SK-N-SH treated with all-trans-retinoic acid at 6 μM for 48 hours (cell line): Measurements from ENCODE around the gene GIMAP8.

ENCODE experiments used
- ATAC-seq: fragments of 200-7000 bp; cut with Tn5 transposase; 3 replicates; pipeline ENCODE4 v1.9.1; 2020; ENCODE audit warnings: mild to moderate bottlenecking, moderate library complexity
- ARNTL ChIP-seq: fragments of 450-650 bp; formaldehyde crosslinking; IDR thresholded peaks from 2 replicates; pipeline ENCODE4 v1.5.0; 2020; ENCODE audit warnings: low read depth, mild to moderate bottlenecking, moderate library complexity, borderline replicate concordance
- BACH2 ChIP-seq: fragments of 250-450 bp; sonication (Bioruptor Pico); IDR thresholded peaks from 2 replicates; pipeline ENCODE4 v1.9.0; 2021; ENCODE audit warnings: mild to moderate bottlenecking, borderline replicate concordance
- CREB5 ChIP-seq: fragments of 250-450 bp; sonication (Bioruptor Pico); IDR thresholded peaks from 2 replicates; pipeline ENCODE4 v1.5.1; 2020; ENCODE audit warnings: low read depth, mild to moderate bottlenecking, moderate library complexity
- CSRNP3 ChIP-seq: fragments of 250-450 bp; sonication (Bioruptor Pico); IDR thresholded peaks from 2 replicates; pipeline ENCODE4 v1.5.1; 2021; ENCODE audit warnings: mild to moderate bottlenecking, moderate library complexity
- ESRRG ChIP-seq: fragments of 250-450 bp; sonication (Bioruptor Pico); IDR thresholded peaks from 2 replicates; pipeline ENCODE4 v1.6.1; 2021; ENCODE audit warnings: mild to moderate bottlenecking
- GLIS3 ChIP-seq: fragments of 250-450 bp; sonication (Bioruptor Pico); IDR thresholded peaks from 2 replicates; pipeline ENCODE4 v1.5.0; 2020; ENCODE audit warnings: mild to moderate bottlenecking, moderate library complexity
- ISL1 ChIP-seq: fragments of 250-450 bp; sonication (Bioruptor Pico); IDR thresholded peaks from 2 replicates; pipeline ENCODE4 v2.1.2; 2022; ENCODE audit warnings: mild to moderate bottlenecking, moderate library complexity
- OSR1 ChIP-seq: fragments of 250-450 bp; sonication (Bioruptor Pico); IDR thresholded peaks from 2 replicates; pipeline ENCODE4 v1.8.0; 2022; ENCODE audit warnings: moderate library complexity, mild to moderate bottlenecking, inconsistent platforms
- POU6F1 ChIP-seq: fragments of 250-450 bp; sonication (Bioruptor Pico); IDR thresholded peaks from 2 replicates; pipeline ENCODE4 v1.8.0; 2021; ENCODE audit warnings: low read depth, mild to moderate bottlenecking, moderate library complexity, borderline replicate concordance
- PPARA ChIP-seq: fragments of 250-450 bp; sonication (Bioruptor Pico); IDR thresholded peaks from 2 replicates; pipeline ENCODE4 v1.5.0; 2020; ENCODE audit warnings: mild to moderate bottlenecking, borderline replicate concordance
- RARB ChIP-seq: fragments of 250-450 bp; sonication (Bioruptor Pico); IDR thresholded peaks from 2 replicates; pipeline ENCODE4 v1.8.0; 2021; ENCODE audit warnings: mild to moderate bottlenecking, moderate library complexity
- SNAI2 ChIP-seq: fragments of 250-450 bp; sonication (Bioruptor Pico); IDR thresholded peaks from 2 replicates; pipeline ENCODE4 v1.5.0; 2020; ENCODE audit warnings: mild to moderate bottlenecking, moderate library complexity
- TCF4 ChIP-seq: fragments of 250-450 bp; sonication (Bioruptor Pico); IDR thresholded peaks from 2 replicates; pipeline ENCODE4 v1.8.0; 2021; ENCODE audit warnings: mild to moderate bottlenecking, moderate library complexity, borderline replicate concordance
- TOX ChIP-seq: fragments of 250-450 bp; sonication (Bioruptor Pico); IDR thresholded peaks from 2 replicates; pipeline ENCODE4 v1.8.0; 2021; ENCODE audit warnings: mild to moderate bottlenecking, moderate library complexity, borderline replicate concordance
- TSHZ2 ChIP-seq: fragments of 250-450 bp; sonication (Bioruptor Pico); IDR thresholded peaks from 2 replicates; pipeline ENCODE4 v1.5.0; 2020; ENCODE audit warnings: mild to moderate bottlenecking, moderate library complexity
- ZC3H10 ChIP-seq: fragments of 250-450 bp; sonication (Bioruptor Pico); IDR thresholded peaks from 2 replicates; pipeline ENCODE4 v1.5.1; 2021; ENCODE audit warnings: mild to moderate bottlenecking, moderate library complexity
- ZFP3 ChIP-seq: fragments of 250-450 bp; sonication (Bioruptor Pico); IDR thresholded peaks from 2 replicates; pipeline ENCODE4 v1.5.0; 2020; ENCODE audit warnings: mild to moderate bottlenecking, moderate library complexity
- ZFP30 ChIP-seq: fragments of 450-650 bp; formaldehyde crosslinking; IDR thresholded peaks from 2 replicates; pipeline ENCODE4 v1.5.0; 2022; ENCODE audit warnings: mild to moderate bottlenecking, moderate library complexity
- ZNF565 ChIP-seq: fragments of 450-650 bp; formaldehyde crosslinking; conservative IDR thresholded peaks from 2 replicates; pipeline ENCODE4 v1.5.0; 2020; ENCODE audit warnings: low read depth, mild to moderate bottlenecking, moderate library complexity
- ZNF70 ChIP-seq: fragments of 450-650 bp; formaldehyde crosslinking; IDR thresholded peaks from 2 replicates; pipeline ENCODE4 v1.5.0; 2020; ENCODE audit warnings: mild to moderate bottlenecking, moderate library complexity
- ZNF8 ChIP-seq: fragments of 450-650 bp; formaldehyde crosslinking; IDR thresholded peaks from 2 replicates; pipeline ENCODE4 v1.5.0; 2020; ENCODE audit warnings: mild to moderate bottlenecking, moderate library complexity

Gene GIMAP8

GRCh38 chr7:150449206-150449952 lies 1.1 kb upstream of the GIMAP8 start:
- ATAC-seq, result no peak
- TF ChIP-seq ISL1 (CRISPR knock-in tag) (no peak), ARNTL (CRISPR knock-in tag) (no peak), GLIS3 (CRISPR knock-in tag) (no peak), SNAI2 (CRISPR knock-in tag) (no peak)

GRCh38 chr7:150451097-150451793 lies 815 bp downstream of the GIMAP8 start:
- TF ChIP-seq TSHZ2 (CRISPR knock-in tag), result no peak
- TF ChIP-seq ZFP30 (CRISPR knock-in tag), result no peak
- TF ChIP-seq RARB (CRISPR knock-in tag), result no peak
- no peak for TF ChIP-seq SNAI2 (CRISPR knock-in tag)
- no peak for TF ChIP-seq ZNF8 (CRISPR knock-in tag)
- no peak for ATAC-seq

- TF ChIP-seq ZFP3 (CRISPR knock-in tag) (no peak), ZNF565 (CRISPR knock-in tag) (no peak), TOX (CRISPR knock-in tag) (no peak), ZC3H10 (CRISPR knock-in tag) (no peak), CREB5 (CRISPR knock-in tag) (no peak), POU6F1 (CRISPR knock-in tag) (no peak), CSRNP3 (no peak), TCF4 (no peak), ZNF70 (no peak), ESRRG (CRISPR knock-in tag) (no peak)
- TF ChIP-seq, all 23 proteins: peak for 0
- ATAC-seq, result no peak
Observed at GRCh38 chr7:150451833-150452461, 1.5 kb downstream of the GIMAP8 start.

- TF ChIP-seq ZNF70 (no peak), ISL1 (CRISPR knock-in tag) (no peak), OSR1 (no peak), ZC3H10 (CRISPR knock-in tag) (no peak), BACH2 (CRISPR knock-in tag) (no peak), PPARA (CRISPR knock-in tag) (no peak), ZNF565 (CRISPR knock-in tag) (no peak), SNAI2 (CRISPR knock-in tag) (no peak), ARNTL (CRISPR knock-in tag) (no peak), TOX (CRISPR knock-in tag) (no peak), ESRRG (CRISPR knock-in tag) (no peak), GLIS3 (CRISPR knock-in tag) (no peak)
- TF ChIP-seq, all 23 proteins: peak for 0
- no peak for ATAC-seq
Observed at GRCh38 chr7:150453181-150453580, 2.8 kb downstream of the GIMAP8 start.
